Thyroid gland (tissue), 4 donors: Measurements from ENCODE around the gene ADPRM. TPM values are rescaled to one million over a fixed set of nuclear protein-coding genes. Genes with fewer than 3 reads are reported as not detected.

Source experiments
- DNase-seq, 2 donors: peaks; one replicate each; pipeline ENCODE4 v3.0.0-alpha.2; 2019
- H3K27ac ChIP-seq, 3 donors: fragments of 200-600 bp; sonication (generic); 1 replicate in 2 of 3; 2 replicates in 1 of 3; pipeline ENCODE4 v1.5.1; 2016 to 2019; ENCODE audit warnings: mild to moderate bottlenecking in 1 of 3, moderate library complexity in 1 of 3
- H3K27me3 ChIP-seq: fragments of 200-600 bp; sonication (generic); one replicate; pipeline ENCODE4 v1.5.1; 2019
- H3K36me3 ChIP-seq, 2 donors: fragments of 200-600 bp; sonication (generic); one replicate each; pipeline ENCODE4 v1.5.1; 2016 to 2019
- H3K4me1 ChIP-seq, 2 donors: fragments of 200-600 bp; sonication (generic); one replicate each; pipeline ENCODE4 v1.5.1; 2017 to 2019
- H3K4me3 ChIP-seq, 3 donors: fragments of 200-600 bp; sonication (generic); replicated peaks in 1 of 3; 1 replicate in 2 of 3; 2 replicates in 1 of 3; pipeline ENCODE4 v1.5.1; 2016; ENCODE audit warnings: mild to moderate bottlenecking in 1 of 3
- H3K9me3 ChIP-seq: fragments of 200-600 bp; sonication (generic); one replicate; pipeline ENCODE4 v1.5.1; 2017
- CTCF ChIP-seq, 6 experiments: fragments of 200-600 bp in 3 of 6; fragments of 450-650 bp in 3 of 6; sonication (generic) in 3 of 6; IDR thresholded peaks; one replicate each; pipeline ENCODE4 v1.5.1; 2016 to 2019; ENCODE audit warnings: antibody characterized with exemption in 6 of 6, mild to moderate bottlenecking in 2 of 6, inconsistent platforms in 1 of 6, moderate library complexity in 1 of 6
- POLR2A ChIP-seq, 2 donors: fragments of 450-650 bp; IDR thresholded peaks; one replicate each; pipeline ENCODE4 v1.6.1; 2017; ENCODE audit warnings: antibody characterized with exemption in 2 of 2, mild to moderate bottlenecking in 2 of 2, moderate library complexity in 1 of 2
- WGBS, 2 donors: methylation state at CpG; one replicate each; pipeline ENCODE4 v1.1.5; 2017; 5-methylcytosine and 5-hydroxymethylcytosine counted together
- intact Hi-C: fragments of 100-400 bp; cut with DNase I; formaldehyde crosslinking; loops from one replicate; pipeline ENCODE4 v1.15.1; 2023
- total RNA-seq, 4 donors: library from RNA; depleted of rRNA; stranded (reverse); fragments of >200 nt; gene quantifications; one replicate each; pipeline ENCODE4 v1.2.3, GENCODE V29; 2016

Gene ADPRM
- total RNA-seq, 4 donors from 2014 or later: 16.3 to 21.4 (median 19.4) TPM

- no peaks in the 10 kb centered on the region for H3K4me1 ChIP-seq
- no peaks in the 10 kb centered on the region for H3K27me3 ChIP-seq
- no peak overlapping the region for H3K27ac ChIP-seq
- intact Hi-C loops: loop anchor here (5.0 kb wide), 1 partner anchor 104 kb away; no protein-coding TSS in a partner anchor
- no peak for DNase-seq
- H3K4me3 ChIP-seq: no peak overlapping the region
- TF ChIP-seq POLR2A (IDR thresholded peaks at IDR 0.05) (no peak), CTCF (IDR thresholded peaks at IDR 0.05) (no peak)
- H3K9me3 ChIP-seq: no peaks in the 10 kb centered on the region
- no peaks in the 10 kb centered on the region for H3K36me3 ChIP-seq
- 46 to 57% methylated on average over 4 to 5 of the region's 5 CpGs for WGBS, 2 donors
These were observed 41.3 kb downstream of the ADPRM start for GRCh38 chr17:10738521-10739258.

GRCh38 chr17:10739386-10739785 is 42.0 kb downstream of the ADPRM start:
- no peaks in the 10 kb centered on the region for H3K27me3 ChIP-seq
- WGBS, 2 donors: 65 to 68% methylated on average over 5 of the region's 5 CpGs
- no peak overlapping the region for H3K4me3 ChIP-seq
- H3K36me3 ChIP-seq: no peaks in the 10 kb centered on the region
- H3K27ac ChIP-seq: no peak overlapping the region
- DNase-seq: no peak
- intact Hi-C loops: loop anchor here (5.0 kb wide), 1 partner anchor 103 kb away; no protein-coding TSS in a partner anchor
- TF ChIP-seq POLR2A (IDR thresholded peaks at IDR 0.05) (no peak), CTCF (IDR thresholded peaks at IDR 0.05) (no peak)
- no peaks in the 10 kb centered on the region for H3K4me1 ChIP-seq
- H3K9me3 ChIP-seq: no peaks in the 10 kb centered on the region

GRCh38 chr17:10741416-10742135 is 44.2 kb downstream of the ADPRM start:
- H3K27me3 ChIP-seq: no peaks in the 10 kb centered on the region
- TF ChIP-seq POLR2A (IDR thresholded peaks at IDR 0.05) (no peak), CTCF (IDR thresholded peaks at IDR 0.05) (no peak)
- no peaks in the 10 kb centered on the region for H3K9me3 ChIP-seq
- no peaks in the 10 kb centered on the region for H3K36me3 ChIP-seq
- DNase-seq: no peak
- H3K4me3 ChIP-seq: no peak overlapping the region
- H3K4me1 ChIP-seq: no peaks in the 10 kb centered on the region
- H3K27ac ChIP-seq: no peak overlapping the region
- intact Hi-C loops: no loop called here
- 93 to 95% methylated on average over 9 to 10 of the region's 10 CpGs for WGBS, 2 donors

- H3K36me3 ChIP-seq: no peaks in the 10 kb centered on the region
- WGBS, 2 donors: 91 to 98% methylated on average over 6 of the region's 6 CpGs
- H3K27ac ChIP-seq: no peak overlapping the region
- TF ChIP-seq POLR2A (IDR thresholded peaks at IDR 0.05) (no peak), CTCF (IDR thresholded peaks at IDR 0.05) (no peak)
- H3K9me3 ChIP-seq: no peaks in the 10 kb centered on the region
- no peak overlapping the region for H3K4me3 ChIP-seq
- DNase-seq: no peak
- no peaks in the 10 kb centered on the region for H3K27me3 ChIP-seq
- intact Hi-C loops: no loop called here
- H3K4me1 ChIP-seq: no peaks in the 10 kb centered on the region
These were observed 45.0 kb downstream of the ADPRM start for GRCh38 chr17:10742431-10742830.
